ENCODE measurements around the gene LLPH. TPM values are rescaled to one million over a fixed set of nuclear protein-coding genes. Genes with fewer than 3 reads are reported as not detected.

LLPH gene
- polyA plus RNA-seq, 1 donor (not counting 4 experiments of a cell fraction or from before 2014, with no cell fraction given), result 36.6 TPM

DNA sequence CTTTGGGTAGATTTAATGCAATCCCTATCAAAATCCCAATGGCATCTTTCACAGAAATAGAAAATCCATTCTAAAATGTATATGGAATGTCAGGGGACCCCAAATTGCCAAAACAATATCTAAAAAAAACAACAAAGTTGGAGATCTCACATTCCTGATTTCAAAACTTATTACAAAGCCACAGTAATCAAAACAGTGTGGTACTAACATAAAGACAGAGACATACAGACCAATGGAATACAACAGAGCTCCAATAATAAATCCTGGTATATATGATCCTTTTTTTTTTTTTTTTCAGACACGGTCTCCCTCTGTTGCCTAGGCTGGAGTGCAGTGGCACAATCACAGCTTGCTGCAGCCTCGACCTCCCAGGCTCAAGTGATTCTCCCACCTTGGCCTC is 34.6 kb upstream of the LLPH start:
- Histone ChIP-seq H3K9ac (ENCODE audit: control insufficient read depth, extremely low read depth, insufficient read depth, low read length) (no peak overlapping the region), H3K9me3 (ENCODE audit: control insufficient read depth, low read depth, low read length) (no peaks in the 10 kb centered on the region), H3K27ac (ENCODE audit: control insufficient read depth, insufficient read depth, low read length) (no peak overlapping the region), H3K36me3 (ENCODE audit: control insufficient read depth in 2 of 2, extremely low read depth in 1 of 2, insufficient read depth in 2 of 2, low read length in 2 of 2) (no peaks in the 10 kb centered on the region), H3K79me2 (ENCODE audit: control insufficient read depth, insufficient read depth, low read length) (peaks cover 69% of the 10 kb centered on the region), H3K9me1 (ENCODE audit: control insufficient read depth, extremely low read depth, insufficient read depth, low read length) (no peaks in the 10 kb centered on the region), H4K20me1 (ENCODE audit: control insufficient read depth, extremely low read depth, insufficient read depth, low read length) (no peaks in the 10 kb centered on the region), H2AFZ (ENCODE audit: control insufficient read depth, low read length) (no peak overlapping the region), H3K4me3 (ENCODE audit: control insufficient read depth in 2 of 3, extremely low read depth in 1 of 3, insufficient read depth in 2 of 3, low read depth in 1 of 3, low read length in 3 of 3) (no peak overlapping the region), H3K4me1 (ENCODE audit: control insufficient read depth, extremely low read depth, insufficient read depth, low read length) (peaks cover 4% of the 10 kb centered on the region), H3K4me2 (ENCODE audit: control insufficient read depth, extremely low read depth, insufficient read depth, low read depth, low read length) (no peak overlapping the region), H3K27me3 (ENCODE audit: control insufficient read depth, extremely low read depth, insufficient read depth, low read length) (no peaks in the 10 kb centered on the region)
- dilution Hi-C loops (cut with MboI; ENCODE audit: extremely low pct_ligation_motif_present, low sequenced_read_pairs), result no loop called here
- TF ChIP-seq EZH2 (IDR thresholded peaks at IDR 0.05; ENCODE audit: low read length), result no peak
- TF ChIP-seq, protein P1, sequence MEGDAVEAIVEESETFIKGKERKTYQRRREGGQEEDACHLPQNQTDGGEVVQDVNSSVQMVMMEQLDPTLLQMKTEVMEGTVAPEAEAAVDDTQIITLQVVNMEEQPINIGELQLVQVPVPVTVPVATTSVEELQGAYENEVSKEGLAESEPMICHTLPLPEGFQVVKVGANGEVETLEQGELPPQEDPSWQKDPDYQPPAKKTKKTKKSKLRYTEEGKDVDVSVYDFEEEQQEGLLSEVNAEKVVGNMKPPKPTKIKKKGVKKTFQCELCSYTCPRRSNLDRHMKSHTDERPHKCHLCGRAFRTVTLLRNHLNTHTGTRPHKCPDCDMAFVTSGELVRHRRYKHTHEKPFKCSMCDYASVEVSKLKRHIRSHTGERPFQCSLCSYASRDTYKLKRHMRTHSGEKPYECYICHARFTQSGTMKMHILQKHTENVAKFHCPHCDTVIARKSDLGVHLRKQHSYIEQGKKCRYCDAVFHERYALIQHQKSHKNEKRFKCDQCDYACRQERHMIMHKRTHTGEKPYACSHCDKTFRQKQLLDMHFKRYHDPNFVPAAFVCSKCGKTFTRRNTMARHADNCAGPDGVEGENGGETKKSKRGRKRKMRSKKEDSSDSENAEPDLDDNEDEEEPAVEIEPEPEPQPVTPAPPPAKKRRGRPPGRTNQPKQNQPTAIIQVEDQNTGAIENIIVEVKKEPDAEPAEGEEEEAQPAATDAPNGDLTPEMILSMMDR (optimal IDR thresholded peaks at IDR 0.05 in 1 of 3, IDR thresholded peaks at IDR 0.05 in 1 of 3, conservative IDR thresholded peaks at IDR 0.05 in 1 of 3; ENCODE audit: extremely low read depth in 1 of 3, insufficient read depth in 2 of 3, low read length in 3 of 3), result no peak
- DNase-seq (ENCODE audit: low read depth, low spot score), result no peak
- no peak for FAIRE-seq

DNA sequence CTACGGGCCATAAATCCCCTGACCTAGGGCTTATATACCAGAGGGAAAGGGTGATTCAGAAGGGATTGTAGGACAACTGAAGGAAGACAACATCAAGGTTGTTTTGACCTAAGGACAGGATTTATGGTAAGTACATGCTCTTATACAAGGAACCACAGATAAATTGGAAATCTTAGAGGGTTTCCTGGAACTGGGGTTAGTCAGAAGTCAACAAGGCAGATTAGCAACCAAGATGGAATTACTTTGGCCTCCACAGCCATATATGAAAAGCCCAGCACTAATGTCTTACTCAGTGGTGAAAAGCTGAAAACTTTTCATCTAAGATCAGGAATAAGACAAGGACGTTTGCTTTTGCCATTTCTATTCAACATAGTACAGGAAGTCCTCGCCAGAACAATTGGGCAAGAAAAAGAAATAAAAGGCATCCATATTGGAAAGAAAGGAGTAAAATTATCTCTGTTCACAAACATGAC is 33.8 kb upstream of the LLPH start:
- Histone ChIP-seq H3K9me3 (ENCODE audit: control insufficient read depth, low read depth, low read length) (no peaks in the 10 kb centered on the region), H3K9me1 (ENCODE audit: control insufficient read depth, extremely low read depth, insufficient read depth, low read length) (no peaks in the 10 kb centered on the region), H3K9ac (ENCODE audit: control insufficient read depth, extremely low read depth, insufficient read depth, low read length) (no peak overlapping the region), H3K4me2 (ENCODE audit: control insufficient read depth, extremely low read depth, insufficient read depth, low read depth, low read length) (no peak overlapping the region), H4K20me1 (ENCODE audit: control insufficient read depth, extremely low read depth, insufficient read depth, low read length) (no peaks in the 10 kb centered on the region), H3K27me3 (ENCODE audit: control insufficient read depth, extremely low read depth, insufficient read depth, low read length) (no peaks in the 10 kb centered on the region), H3K4me3 (ENCODE audit: control insufficient read depth in 2 of 3, extremely low read depth in 1 of 3, insufficient read depth in 2 of 3, low read depth in 1 of 3, low read length in 3 of 3) (no peak overlapping the region), H3K4me1 (ENCODE audit: control insufficient read depth, extremely low read depth, insufficient read depth, low read length) (peaks cover 4% of the 10 kb centered on the region), H2AFZ (ENCODE audit: control insufficient read depth, low read length) (no peak overlapping the region), H3K27ac (ENCODE audit: control insufficient read depth, insufficient read depth, low read length) (no peak overlapping the region), H3K79me2 (ENCODE audit: control insufficient read depth, insufficient read depth, low read length) (peaks cover 73% of the 10 kb centered on the region), H3K36me3 (ENCODE audit: control insufficient read depth in 2 of 2, extremely low read depth in 1 of 2, insufficient read depth in 2 of 2, low read length in 2 of 2) (peaks cover 0 to 2% of the 10 kb centered on the region in 2 experiments)
- FAIRE-seq, result no peak
- no peak for DNase-seq (ENCODE audit: low read depth, low spot score)
- dilution Hi-C loops (cut with MboI; ENCODE audit: extremely low pct_ligation_motif_present, low sequenced_read_pairs), result no loop called here
- TF ChIP-seq, protein P1 (optimal IDR thresholded peaks at IDR 0.05 in 1 of 3, IDR thresholded peaks at IDR 0.05 in 1 of 3, conservative IDR thresholded peaks at IDR 0.05 in 1 of 3; ENCODE audit: extremely low read depth in 1 of 3, insufficient read depth in 2 of 3, low read length in 3 of 3), result no peak
- no peak for TF ChIP-seq EZH2 (IDR thresholded peaks at IDR 0.05; ENCODE audit: low read length)
